Hematopoietic multipotent progenitor cell treated with erythropoietin and hydrocortisone succinate and interleukin-3 and kit ligand, for 4 days (in vitro differentiated cells): ENCODE measurements around the gene LRSAM1.
A peak's percentile ranks its signal among the peaks of the same experiment; 100 is the strongest.

Experiments
- DNase-seq: peaks from one replicate; pipeline ENCODE4 v3.0.0-alpha.2; 2015

The LRSAM1 gene

DNA sequence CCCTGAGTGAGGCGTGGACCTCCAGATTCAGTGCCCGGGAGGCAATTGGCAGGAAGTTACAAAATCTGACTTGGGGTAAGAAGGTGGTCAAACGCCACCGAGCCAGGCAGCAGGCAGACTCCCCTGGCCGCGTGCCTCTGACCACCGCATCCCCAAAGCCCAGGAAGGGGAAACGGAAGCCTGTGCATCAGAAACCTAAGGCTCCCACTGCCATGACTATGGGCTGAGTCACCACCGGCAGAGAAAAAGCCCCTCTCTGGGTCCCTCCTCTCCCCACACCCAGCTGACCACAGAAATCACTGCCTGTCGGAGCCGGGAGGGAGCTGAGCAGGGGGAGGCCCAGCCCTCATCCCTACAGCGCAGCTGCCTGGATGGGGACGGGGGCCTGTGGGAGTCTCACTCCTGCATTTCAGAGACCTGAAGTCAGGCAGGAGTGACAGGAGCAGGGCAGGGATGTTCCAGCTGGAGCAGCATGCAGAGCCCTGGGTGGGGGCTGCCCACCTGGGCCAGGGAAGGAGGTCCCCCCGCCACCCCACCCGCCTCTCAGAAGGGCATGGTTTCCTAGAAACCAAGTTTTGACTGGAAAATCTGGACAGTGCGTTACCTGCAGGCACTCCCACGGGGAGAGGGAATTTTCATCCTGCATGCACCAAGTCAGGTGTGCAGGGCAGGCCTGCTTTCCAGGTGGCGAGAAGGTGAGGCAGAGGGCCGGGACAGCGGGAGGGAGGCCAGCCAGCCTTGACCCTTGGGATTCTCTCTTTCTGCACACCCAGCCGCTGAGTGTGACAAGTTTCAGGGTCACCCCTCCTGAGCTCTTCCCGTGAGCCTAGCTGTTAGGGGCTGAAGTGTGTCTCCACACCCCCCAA, 68.2 kb downstream of the LRSAM1 start:
- DNase-seq = peak; percentile 87

DNA sequence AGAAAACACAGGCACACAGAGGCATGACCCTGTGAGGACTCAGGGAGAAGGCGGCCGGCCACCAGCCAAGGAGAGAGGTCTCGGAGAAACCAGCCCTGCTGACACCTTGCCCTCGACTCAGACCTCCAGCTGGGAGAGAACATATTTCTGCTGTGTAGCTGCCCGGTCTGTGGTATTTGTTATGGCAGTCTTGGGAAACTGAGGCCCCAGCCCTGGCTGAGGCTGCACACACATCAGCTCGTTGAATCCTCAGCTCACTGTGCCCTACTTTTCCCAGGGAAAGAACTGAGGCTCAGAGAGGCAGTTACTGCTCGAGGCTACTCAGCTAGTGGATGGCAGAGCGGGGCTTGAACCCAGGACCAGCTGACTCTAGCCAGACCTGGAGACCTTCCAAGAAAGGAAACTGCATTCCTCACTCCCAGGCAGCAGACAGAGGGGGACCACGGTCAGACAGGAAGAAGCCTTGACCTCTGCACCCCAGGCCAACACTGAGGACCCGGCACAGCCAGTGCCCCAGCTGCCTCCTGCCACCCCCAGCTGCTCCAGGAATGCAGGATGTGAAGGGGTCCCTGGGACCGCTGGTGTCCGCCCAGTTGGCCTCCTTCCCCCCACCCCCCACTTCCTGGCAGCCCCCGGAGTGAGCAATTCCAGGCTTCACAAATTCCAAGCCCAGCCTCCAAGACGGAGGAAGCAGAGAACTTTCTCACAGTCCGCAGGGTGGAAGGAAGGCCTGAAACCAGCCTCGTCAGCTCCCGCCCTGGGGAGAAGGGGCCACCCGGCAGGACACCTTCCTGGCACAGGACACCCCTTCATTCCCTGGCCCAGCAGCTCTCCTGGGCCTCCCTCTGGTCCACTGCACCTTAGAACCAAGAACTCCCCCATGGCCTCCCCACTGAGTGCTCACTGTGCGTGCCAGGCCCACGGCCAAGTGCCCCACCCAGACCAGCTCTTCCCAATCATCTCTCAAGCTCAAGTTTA, 69.9 kb downstream of the LRSAM1 start:
- no peak for DNase-seq

DNA sequence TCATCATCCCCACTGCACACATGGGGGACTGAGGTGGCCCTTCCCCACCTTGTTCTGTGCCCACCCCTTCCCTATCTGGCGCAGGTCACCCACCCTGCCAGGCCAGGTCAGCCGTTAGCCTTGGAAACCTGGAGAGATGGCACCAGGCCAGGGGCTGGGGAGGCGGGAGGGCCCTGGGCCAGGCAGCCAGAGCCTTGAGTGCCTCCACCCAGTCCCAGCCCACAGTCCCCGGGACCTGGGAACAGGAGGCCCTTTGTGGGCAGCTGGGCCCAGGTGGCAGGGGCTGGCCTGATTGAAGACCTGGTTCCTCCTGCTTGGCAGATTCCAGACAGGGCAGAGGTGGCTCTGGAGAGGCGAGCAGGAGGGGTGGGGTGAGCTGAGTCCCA, 70.6 kb downstream of the LRSAM1 start:
- DNase-seq = peak; percentile 61

DNA sequence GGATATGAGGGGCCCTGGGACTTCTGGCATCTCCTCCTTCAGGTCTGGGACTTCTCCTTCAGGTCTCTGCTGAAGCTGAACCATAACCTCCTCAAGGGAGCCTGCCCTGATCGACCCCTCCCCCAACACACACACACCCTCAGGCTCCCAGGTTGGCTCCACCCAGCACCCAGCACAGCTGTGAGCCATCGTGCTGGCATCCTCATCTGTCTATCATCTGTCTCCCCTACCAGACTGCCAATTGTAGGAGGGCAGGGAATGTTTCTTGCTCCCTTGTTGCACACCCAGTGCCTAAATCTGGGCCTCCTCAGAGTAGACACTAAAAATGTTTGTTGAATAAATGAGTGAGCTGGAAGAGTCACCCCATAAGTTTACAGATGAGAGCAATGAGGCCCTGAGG, 71.4 kb downstream of the LRSAM1 start:
- no peak for DNase-seq

DNA sequence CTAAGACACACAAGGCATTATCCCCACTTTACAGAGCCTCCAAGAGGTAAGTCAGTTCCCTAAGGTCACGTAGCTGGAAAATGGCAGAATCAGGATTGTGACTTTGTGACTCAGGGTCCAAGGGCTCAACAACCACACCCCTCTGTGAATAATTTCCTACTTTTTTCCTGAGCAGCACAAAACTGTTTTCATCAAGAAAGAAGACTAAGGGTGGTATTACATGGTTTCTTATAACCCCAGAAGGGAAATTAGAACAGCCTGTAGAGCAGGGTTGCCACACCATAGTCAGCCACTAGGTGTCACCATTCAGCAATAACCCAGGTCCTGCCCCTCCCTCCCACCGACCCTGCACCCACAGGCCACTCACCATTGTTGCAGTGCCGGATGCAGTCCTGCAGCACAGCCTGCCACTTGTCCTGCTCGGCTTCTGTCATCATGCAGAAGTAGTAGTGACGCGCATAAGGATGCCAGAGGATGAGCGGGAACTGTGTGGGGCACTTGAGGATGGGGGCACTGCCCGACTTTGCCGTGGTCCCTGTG, 72.1 kb downstream of the LRSAM1 start:
- DNase-seq = peak; percentile 69

DNA sequence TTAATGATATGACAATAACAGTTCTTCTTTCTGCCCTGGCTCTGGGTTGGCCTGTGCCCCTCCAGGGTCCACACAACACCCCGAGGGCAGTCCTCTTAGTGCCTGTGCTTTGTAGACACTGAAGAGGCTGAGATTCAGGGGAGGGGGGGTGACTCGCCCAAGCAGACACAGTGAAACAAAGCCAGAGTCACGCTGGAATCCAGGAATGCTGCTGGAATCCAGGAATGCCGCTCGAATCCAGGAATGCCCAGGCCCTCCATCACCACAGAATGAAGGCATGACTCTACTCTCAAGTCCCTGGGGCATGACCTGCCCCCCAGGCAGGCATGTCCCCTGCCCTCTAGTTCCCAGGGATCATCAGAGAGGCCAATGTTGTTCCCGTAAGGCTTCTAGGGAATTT, 73.1 kb downstream of the LRSAM1 start:
- DNase-seq = no peak

DNA sequence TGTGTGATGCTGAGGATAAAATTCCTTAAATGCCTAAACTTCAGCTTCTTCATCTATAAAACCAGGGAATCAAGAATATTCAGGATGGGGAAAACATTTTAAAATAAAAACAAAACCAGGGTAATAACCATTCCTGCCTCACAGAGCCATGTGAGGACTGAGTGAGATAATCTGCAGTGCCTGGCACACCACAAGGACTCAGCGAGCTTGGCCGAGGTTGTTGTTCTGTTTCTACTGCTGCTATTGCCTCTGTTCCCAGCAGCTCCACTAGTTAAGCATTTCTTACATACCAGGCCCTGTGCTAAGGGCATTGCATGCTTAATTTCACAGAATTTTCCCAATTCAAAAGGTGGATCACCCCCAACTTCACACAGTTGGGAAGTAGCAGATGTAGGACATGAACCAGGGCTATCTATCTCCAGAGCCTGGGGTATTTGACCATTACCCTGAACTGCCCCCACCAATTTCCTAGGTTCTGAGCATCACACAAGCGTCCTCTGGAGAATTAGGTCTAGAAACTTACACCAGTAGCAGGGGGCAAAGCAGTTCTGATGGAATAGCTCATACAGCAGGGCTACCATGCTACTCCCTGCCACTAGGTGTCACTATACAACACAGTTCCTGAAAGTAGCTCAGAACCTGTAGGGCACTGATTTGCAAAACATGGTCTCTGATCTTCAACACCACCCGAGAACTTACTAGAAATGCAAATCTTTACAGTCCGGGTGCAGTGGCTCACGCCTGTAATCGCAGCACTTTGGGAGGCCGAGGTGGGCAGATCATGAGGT, 74.3 kb downstream of the LRSAM1 start:
- DNase-seq = peak; percentile 72

DNA sequence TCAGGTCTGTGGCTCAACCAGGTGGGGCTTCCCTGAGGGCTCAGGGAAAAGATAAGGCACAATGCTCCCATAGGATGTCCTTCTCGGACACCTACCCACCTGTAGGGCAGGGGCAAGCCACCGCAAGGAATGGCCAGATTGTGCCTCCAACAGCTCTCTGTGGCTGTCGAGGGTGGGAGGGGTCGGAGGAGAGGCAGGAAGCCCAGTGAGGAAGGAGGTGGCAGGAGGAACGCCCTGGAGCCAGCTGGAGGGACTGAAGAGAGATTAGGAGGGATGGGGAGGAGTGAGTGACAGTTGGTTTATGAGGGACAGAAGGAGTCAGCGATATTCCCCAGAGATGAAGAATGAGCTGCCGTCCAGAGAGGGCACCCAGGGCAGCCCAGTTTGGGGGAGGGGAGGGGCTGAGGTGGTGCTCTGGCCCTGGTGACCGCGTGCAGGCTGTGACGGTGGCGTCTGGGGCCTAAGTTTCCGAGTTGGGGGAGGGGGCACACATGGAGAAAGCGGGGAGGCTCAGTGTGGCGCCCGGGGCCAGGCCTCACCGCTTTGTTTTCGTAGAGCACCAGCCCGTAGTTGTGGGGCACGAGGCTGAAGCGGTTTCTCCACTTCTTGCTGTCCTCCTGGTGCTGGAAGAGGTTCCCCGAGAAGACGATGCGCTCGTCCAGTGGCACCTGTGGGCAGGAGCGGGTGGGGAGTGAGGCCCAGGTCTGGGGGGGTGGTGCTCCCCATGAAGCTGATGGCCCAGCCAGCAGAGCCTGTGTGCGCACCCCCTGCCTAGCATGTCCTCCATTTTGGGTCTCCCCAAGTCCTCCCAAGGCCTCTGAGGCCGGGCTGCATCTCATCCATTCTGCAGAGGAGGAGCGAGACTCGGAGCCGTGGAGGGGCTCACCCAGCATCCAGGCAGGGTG, 75.6 kb downstream of the LRSAM1 start:
- no peak for DNase-seq

DNA sequence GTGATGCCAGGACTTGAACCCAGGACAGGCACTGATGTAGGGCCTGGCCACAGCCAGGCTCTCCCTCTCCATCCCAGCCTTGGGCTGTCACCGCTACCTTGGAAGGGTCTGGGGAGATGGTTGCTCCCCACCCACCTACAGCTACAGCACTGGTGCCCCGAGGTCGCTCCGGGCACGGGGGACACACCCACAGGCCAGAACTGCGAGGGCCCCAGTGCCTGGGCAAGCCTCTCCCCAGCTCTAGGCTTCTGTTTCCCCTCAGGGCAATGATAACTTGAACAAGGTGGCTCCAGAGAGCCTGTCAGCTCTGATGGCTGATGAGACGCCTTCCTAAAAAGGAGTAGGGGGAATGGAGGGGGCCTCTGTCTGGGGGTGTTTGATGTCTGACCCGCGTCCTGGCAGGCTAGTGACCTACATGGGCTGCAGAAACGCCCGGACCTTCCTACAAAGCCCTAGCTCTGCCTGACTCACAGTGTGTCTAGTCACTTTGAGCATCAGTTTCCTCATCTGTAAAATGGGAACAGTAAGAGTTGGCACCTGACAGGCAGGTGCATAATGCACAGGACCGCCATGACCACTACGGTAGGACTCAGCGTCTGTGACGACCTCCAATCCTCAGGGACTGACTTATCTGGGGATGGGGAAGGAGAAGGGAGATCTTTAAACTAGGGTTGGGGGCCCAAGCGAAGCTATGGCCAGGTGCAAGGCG, 76.4 kb downstream of the LRSAM1 start:
- no peak for DNase-seq

DNA sequence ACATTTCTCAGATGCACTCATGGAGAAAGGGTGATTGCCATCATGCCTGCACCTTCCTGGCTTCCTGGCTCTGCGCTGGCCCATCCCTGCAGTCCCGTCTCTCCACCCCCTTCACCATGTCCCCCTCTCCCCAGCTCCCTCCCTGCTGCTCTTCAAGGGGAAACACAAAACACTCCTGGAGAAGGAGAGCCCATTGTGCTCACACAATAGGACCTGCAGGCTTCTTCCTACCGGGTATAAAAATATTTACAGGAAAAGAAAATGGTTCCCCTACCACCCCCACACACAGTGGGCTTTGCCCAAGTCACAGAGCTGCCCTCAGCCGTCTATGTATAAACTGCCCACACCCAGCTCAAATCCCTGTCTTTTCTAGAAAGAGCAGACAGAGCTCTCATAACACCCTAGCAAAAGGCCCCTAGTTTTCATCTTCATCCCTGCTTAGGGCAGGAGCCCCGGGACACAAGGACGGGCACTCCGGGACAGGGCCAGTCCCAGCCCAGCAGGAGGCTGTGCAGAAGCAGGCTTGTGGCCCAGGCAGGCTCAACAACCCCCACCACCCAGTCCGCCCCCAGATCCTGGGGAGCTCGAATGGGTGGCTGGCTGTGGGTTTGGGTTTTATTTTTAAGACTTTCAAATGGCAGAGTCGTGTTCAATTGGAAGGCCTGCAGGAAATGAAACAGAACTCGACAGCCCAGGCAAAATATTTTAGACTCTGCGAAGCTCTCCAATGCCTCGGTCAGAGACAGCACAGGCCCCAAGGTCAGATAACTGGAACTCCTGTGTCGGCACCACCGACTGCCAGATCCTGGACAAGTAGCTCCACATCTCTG, 77.3 kb downstream of the LRSAM1 start:
- no peak for DNase-seq

DNA sequence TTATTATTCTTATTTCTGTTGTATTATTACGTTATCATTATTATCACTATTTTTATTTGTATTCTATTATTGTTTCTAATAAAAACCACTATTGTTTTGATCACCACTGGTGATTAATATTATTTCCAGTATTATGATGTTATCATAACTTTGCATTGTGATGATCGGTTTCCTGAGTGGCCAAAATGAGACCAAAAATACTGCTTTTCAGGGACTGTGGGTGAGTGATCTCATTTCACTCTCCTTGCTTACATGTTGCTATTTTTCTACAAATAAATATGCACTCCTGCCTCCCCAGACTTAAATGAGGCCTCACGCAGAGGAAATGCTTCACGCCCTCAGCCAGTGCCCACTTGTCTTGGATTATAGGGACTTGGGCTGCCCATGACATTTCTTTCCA, 78.4 kb downstream of the LRSAM1 start:
- DNase-seq = no peak

DNA sequence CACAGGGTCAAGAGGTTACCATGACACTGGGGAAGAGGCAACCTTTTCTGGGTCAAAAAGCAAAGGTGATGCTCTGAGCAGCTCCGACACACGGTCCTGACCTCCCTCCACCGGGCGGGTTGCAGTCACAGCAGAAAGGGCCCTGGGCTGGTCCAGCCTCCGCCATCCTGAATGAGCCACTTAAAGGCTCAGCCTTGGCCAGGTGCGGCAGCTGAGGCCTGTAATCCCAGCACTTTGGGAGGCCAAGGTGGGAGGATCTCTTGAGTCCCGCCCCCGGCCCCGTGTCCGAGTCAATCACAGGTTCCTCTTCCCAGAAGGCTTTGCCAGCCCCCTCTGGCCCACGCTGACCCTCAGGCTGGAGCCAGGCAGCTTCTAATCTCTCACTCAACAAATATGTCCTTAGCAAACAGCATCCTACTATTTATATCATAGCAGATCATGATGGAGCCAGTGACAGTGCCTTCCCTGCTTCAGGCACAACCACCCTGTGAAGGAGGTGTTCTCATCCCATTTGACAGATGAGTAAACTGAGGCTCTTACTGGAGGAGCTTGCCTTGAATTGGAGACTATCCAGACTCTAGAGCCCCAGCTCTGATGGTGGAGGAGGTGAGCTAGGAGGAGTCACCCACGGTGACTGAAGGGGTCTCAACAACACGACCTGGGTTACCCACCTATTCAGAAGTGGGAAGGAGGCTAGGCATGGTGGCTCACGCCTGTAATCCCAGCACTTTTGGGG, 79.1 kb downstream of the LRSAM1 start:
- no peak for DNase-seq

DNA sequence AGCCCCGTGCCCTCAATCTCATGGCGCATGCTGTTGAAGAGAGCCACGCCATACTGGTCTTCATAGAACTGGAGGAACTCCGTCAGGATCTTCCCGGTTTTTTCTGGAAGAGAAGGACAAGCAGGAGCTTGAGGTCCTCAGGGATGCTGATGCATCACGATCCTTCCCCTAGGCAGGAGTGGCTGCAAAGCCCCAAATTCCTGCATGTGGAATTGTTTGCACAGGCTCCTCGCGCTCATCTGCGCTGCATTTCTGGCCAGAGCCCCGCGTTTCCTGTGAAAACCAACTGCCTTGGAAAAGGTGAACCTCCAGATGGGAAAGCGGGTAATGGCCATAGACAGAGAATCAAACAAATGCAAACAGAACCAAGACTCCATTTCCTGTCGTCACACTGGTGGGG, 80.4 kb downstream of the LRSAM1 start:
- DNase-seq = no peak

DNA sequence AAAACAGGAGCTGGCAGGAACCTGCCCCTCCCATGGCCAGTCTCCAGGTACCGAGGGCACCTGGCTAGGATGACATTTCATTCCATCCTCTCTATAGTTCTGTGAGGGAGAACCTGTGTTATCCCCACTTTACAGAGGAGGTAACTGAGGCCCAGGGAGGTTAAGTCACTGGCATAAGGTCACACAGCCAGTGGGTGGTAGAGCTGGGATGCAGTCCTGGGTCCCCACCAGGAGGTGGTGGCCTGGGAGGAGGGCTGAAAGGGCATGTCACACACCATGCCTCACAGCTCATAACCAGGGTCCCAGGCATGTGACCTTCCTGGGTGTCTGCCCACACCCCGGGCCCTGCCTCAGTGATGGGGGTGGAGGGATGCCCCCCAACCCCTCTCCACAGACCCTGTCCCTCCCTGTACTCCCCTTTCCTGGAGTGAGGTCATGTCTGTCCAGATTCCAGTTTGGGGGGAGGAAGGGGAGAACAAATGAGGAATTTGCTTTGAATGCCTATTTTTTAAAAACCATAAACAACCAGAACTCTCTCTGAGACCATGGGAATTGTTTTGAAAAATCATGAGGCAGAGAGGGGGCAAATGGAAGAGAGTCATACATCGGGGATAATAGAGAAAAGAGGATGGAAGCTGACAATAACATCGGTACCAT, 83.1 kb downstream of the LRSAM1 start:
- no peak for DNase-seq

DNA sequence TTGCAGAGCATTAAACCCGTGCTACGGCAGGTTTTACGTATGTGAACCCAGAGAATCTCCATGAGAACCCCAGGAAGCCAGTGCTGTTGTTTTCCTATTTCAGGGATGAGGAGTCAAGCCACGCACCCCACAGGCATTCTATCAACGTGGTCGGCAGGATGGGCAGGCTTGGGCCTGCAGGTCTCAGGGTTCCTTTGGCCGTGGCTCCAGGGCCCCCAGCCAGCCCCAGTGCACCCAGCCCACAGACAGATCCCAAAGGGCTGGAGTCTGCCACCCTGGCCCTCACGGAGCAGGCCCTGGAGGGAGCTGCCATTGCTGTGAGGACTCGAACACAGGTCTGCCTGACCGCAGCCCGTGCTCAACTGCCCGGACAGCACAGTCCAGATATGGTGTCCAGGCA, 83.6 kb downstream of the LRSAM1 start:
- DNase-seq = no peak

DNA sequence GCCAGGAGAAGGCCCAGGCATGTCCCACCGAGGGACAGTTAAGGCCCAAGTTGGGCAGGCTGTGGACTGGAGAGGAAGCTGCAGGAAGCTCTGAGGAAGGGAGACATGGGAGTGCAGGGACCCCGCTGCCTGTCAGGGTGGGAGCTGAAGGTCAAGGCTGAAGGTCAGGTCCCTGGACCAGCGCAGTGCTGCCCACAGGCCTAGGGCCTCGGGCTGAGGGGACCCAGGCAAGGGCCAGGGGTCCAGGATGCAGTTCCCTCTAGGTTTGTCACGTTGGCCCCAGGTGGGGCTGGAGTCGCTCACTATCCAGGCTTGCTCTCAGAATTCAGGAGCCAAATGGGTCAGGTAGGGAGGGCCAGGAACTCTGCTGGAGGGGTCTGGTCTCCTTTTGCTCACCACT, 84.1 kb downstream of the LRSAM1 start:
- DNase-seq = no peak

DNA sequence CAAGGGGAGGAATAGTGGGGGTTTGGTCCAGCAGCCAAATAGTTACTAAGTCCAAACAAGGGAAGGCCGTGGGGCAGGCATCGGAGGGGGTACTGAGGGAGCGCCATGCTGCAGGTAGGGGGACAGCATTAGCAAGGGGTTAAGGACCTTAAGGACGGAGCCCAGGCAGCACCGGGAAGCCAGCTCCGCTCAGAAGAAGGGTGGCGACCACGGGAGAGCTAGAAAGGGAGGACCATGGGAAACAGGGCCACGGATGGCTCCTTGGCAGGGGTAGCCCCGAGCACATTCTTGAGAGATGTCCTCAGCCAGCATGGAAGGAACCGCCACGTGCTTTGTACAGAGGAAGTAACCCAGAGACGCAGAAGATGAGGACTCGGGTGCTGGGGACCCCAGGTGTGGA, 84.5 kb downstream of the LRSAM1 start:
- DNase-seq = no peak

DNA sequence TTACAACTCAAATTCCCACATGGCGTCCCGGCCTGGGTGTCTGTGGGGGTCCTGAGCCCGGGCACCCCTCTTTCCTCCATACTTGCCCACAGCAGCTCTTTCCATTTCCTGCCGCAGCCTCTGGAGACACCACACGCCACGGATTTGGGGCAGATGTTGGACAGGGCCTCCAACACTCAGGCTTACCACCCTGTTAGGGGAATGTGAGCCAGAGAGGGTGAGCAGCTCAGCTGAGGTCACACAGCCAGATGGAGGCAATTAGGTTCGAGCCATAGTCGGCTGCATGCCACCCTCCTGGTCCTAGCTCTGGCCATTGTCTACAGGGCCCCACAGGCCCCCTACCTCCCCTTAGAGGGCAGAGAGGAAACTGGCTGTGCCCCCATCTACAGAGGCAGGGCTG, 85.2 kb downstream of the LRSAM1 start:
- no peak for DNase-seq

DNA sequence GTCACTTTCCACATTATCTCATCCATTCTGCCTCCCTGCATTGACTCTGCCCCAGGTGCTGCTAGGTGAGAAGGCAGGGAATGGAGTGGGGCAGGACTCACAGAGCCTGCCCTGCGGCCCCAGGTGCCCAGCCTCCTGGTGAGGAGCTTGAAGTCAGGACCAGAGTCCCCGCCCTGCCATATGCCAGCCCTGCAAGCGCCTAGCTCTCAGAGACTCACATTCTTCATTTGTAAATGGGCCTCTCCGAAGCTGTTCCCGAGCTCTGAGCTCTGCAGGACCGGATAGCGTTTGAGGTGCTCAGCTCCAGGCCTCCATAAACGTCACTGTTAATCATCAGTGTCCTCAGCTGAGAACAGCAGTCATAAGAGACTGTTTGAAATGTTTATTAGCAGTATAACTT, 85.7 kb downstream of the LRSAM1 start:
- DNase-seq = no peak
